ENCODE results near the gene REX1BD. TPM values are rescaled to one million over a fixed set of nuclear protein-coding genes. Genes with fewer than 3 reads are reported as not detected.

REX1BD gene
- total and polyA plus RNA-seq, 2 of the 4 experiments (the other 2 are of a cell fraction) = 14.2 to 44.6 TPM

- Histone ChIP-seq H3K4me2 (ENCODE audit: low read depth, low read length) (no peak overlapping the region), H2BK20ac (ENCODE audit: low read depth, low read length) (no peak overlapping the region), H3K4me1 (ENCODE audit: control insufficient read depth, insufficient read depth, low read length) (peaks cover 11% of the 10 kb centered on the region; the same call in 1 of the 2 replicates), H2AK5ac (ENCODE audit: low read depth, low read length) (no peak overlapping the region), H3K56ac (ENCODE audit: extremely low read depth, insufficient read depth, low read length) (no peak overlapping the region), H4K91ac (ENCODE audit: insufficient read depth, low read depth, low read length) (no peak overlapping the region), H4K8ac (ENCODE audit: low read depth in 2 of 2, low read length in 2 of 2) (no peak overlapping the region), H3K27ac (ENCODE audit: insufficient read depth, low read length) (no peak overlapping the region), H3K18ac (ENCODE audit: low read depth, low read length) (no peak overlapping the region), H4K5ac (ENCODE audit: low read depth, low read length) (no peak overlapping the region), H3K4ac (ENCODE audit: low read depth, low read length) (no peak overlapping the region), H3K9me1 (ENCODE audit: insufficient read depth, low read length) (no peaks in the 10 kb centered on the region), H3K14ac (replicated peaks; ENCODE audit: low read depth, low read length) (no peak overlapping the region), H2AK9ac (replicated peaks; ENCODE audit: low read depth, low read length, poor library complexity) (peak overlapping the region; percentile 55), H3K36me3 (ENCODE audit: control insufficient read depth, insufficient read depth, low read length) (no peaks in the 10 kb centered on the region), H4K20me1 (ENCODE audit: insufficient read depth, low read length) (peaks cover 4% of the 10 kb centered on the region; the same call in 1 of the 2 replicates), H2AFZ (replicated peaks; ENCODE audit: low read length, poor library complexity) (peak overlapping the region; percentile 43), H3K23ac (ENCODE audit: low read depth, low read length) (peak overlapping the region; percentile 38; the same call in 1 of the 2 replicates), H2BK120ac (ENCODE audit: low read depth, low read length) (no peak overlapping the region), H2BK5ac (ENCODE audit: low read depth, low read length, poor library complexity, severe bottlenecking) (no peak overlapping the region), H3K27me3 (ENCODE audit: control insufficient read depth, insufficient read depth, low read length) (peaks cover 68% of the 10 kb centered on the region), H3K4me3 (ENCODE audit: insufficient read depth, low read depth, low read length) (no peak overlapping the region), H3K9me3 (ENCODE audit: control insufficient read depth, insufficient read depth, low read length) (no peaks in the 10 kb centered on the region), H3K79me1 (ENCODE audit: low read depth in 1 of 2, low read length in 2 of 2) (no peaks in the 10 kb centered on the region), H2BK15ac (ENCODE audit: low read depth, low read length) (no peak overlapping the region), H3K9ac (ENCODE audit: low read depth, low read length) (no peak overlapping the region)
- CTCF ChIA-PET = interaction anchor here (0.7 kb wide), 1 partner anchor 17 kb away, joined by 3 read pairs; no protein-coding TSS in a partner anchor
- no TSS peak for BruUV-seq (replicated peaks)
- POLR2A ChIA-PET (ENCODE audit: unreplicated experiment) = no interaction called here
- 5% methylated on average over 13 of the region's 62 CpGs; no CpG with 5 or more reads in 1 of the 2 experiments for WGBS, 2 experiments (ENCODE audit: extremely low coverage in 2 of 2, insufficient read length in 1 of 2)
- dilution Hi-C loops (cut with HindIII; ENCODE audit: low sequenced_read_pairs, unreplicated experiment) (no loop called here), intact Hi-C loops (cut with micrococcal nuclease) (no loop called here), in situ Hi-C loops (cut with MboI; ENCODE audit: low sequenced_read_pairs) (no loop called here)
- TF ChIP-seq CEBPB (IDR thresholded peaks at IDR 0.05; ENCODE audit: low read depth, low read length) = no peak
- no peak for TF ChIP-seq RCOR1 (IDR thresholded peaks at IDR 0.05; ENCODE audit: insufficient replicate concordance, low read length)
- TF ChIP-seq MAZ (IDR thresholded peaks at IDR 0.05; ENCODE audit: borderline replicate concordance, low read depth, low read length) = no peak
- no peak for TF ChIP-seq RFX5 (IDR thresholded peaks at IDR 0.05; ENCODE audit: low read depth, low read length)
- TF ChIP-seq MXI1 (IDR thresholded peaks at IDR 0.05; ENCODE audit: borderline replicate concordance, low read depth, low read length) = no peak
- TF ChIP-seq, protein P1, sequence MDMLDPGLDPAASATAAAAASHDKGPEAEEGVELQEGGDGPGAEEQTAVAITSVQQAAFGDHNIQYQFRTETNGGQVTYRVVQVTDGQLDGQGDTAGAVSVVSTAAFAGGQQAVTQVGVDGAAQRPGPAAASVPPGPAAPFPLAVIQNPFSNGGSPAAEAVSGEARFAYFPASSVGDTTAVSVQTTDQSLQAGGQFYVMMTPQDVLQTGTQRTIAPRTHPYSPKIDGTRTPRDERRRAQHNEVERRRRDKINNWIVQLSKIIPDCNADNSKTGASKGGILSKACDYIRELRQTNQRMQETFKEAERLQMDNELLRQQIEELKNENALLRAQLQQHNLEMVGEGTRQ (IDR thresholded peaks at IDR 0.05; ENCODE audit: low read depth, low read length) = no peak
- TF ChIP-seq RAD21 (IDR thresholded peaks at IDR 0.05; ENCODE audit: low read length) = no peak
- TF ChIP-seq BHLHE40 (IDR thresholded peaks at IDR 0.05; ENCODE audit: low read depth, low read length) = no peak
- TF ChIP-seq CHD1 (IDR thresholded peaks at IDR 0.05; ENCODE audit: low read depth, low read length) = no peak
- TF ChIP-seq FOS (IDR thresholded peaks at IDR 0.05; ENCODE audit: low read depth, low read length) = no peak
- no peak for TF ChIP-seq SMC3 (IDR thresholded peaks at IDR 0.05; ENCODE audit: low read depth, low read length)
- TF ChIP-seq MAFK (IDR thresholded peaks at IDR 0.05; ENCODE audit: low read depth, low read length) = no peak
- TF ChIP-seq, protein P2, sequence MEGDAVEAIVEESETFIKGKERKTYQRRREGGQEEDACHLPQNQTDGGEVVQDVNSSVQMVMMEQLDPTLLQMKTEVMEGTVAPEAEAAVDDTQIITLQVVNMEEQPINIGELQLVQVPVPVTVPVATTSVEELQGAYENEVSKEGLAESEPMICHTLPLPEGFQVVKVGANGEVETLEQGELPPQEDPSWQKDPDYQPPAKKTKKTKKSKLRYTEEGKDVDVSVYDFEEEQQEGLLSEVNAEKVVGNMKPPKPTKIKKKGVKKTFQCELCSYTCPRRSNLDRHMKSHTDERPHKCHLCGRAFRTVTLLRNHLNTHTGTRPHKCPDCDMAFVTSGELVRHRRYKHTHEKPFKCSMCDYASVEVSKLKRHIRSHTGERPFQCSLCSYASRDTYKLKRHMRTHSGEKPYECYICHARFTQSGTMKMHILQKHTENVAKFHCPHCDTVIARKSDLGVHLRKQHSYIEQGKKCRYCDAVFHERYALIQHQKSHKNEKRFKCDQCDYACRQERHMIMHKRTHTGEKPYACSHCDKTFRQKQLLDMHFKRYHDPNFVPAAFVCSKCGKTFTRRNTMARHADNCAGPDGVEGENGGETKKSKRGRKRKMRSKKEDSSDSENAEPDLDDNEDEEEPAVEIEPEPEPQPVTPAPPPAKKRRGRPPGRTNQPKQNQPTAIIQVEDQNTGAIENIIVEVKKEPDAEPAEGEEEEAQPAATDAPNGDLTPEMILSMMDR (conservative IDR thresholded peaks at IDR 0.05; ENCODE audit: low read depth, low read length) = no peak
- TF ChIP-seq POLR2A (IDR thresholded peaks at IDR 0.05; ENCODE audit: low read depth, low read length) = no peak
- TF ChIP-seq NFE2L2 (IDR thresholded peaks at IDR 0.05; ENCODE audit: low read depth, low read length) = no peak
- DNase-seq = no peak
- no peak for ATAC-seq (ENCODE audit: low read depth)
Measured at GRCh38 chr19:18611327-18612050, 22.9 kb downstream of the REX1BD start.

All from IMR-90 (cell line).